CD4-positive, alpha-beta T cell (primary cell): Measurements from ENCODE around the gene CEP112. TPM values are rescaled to one million over a fixed set of nuclear protein-coding genes. Genes with fewer than 3 reads are reported as not detected.

ENCODE experiments used
- ATAC-seq: fragments of 200-7000 bp; cut with Tn5 transposase; one replicate; pipeline ENCODE4 v1.10.0; 2022; ENCODE audit warnings: mild to moderate bottlenecking; ENCODE audit not compliant: poor library complexity
- CTCF ChIA-PET: fragments of 350-600 bp; sonication (Branson Sonifier 250); formaldehyde crosslinking; loops from one replicate; lab custom pipeline; 2021; ENCODE audit warnings: antibody characterized with exemption, inconsistent platforms; lab: Charles Lee
- POLR2A ChIA-PET: fragments of 350-600 bp; sonication (Branson Sonifier 250); formaldehyde crosslinking; loops from one replicate; lab custom pipeline; 2021; ENCODE audit warnings: antibody characterized with exemption, inconsistent platforms; lab: Charles Lee
- DNase-seq, 14 experiments: peaks; one replicate each; pipeline ENCODE4 v3.0.0-alpha.2; 2013 to 2020; ENCODE audit warnings: mixed read lengths in 2 of 14
- H3K27ac ChIP-seq, 2 donors: one replicate each; pipeline versions ENCODE4 v1.5.1 to v1.7.0; 2013; ENCODE audit warnings: low read length in 2 of 2, low read depth in 1 of 2, mild to moderate bottlenecking in 1 of 2
- H3K27me3 ChIP-seq, 2 experiments: 1 replicate in 1 of 2; 2 replicates in 1 of 2; pipeline versions ENCODE4 v1.6.1 to v1.7.0; 2013; ENCODE audit warnings: low read length in 2 of 2, control low read depth in 1 of 2, mild to moderate bottlenecking in 1 of 2, moderate library complexity in 1 of 2; ENCODE audit not compliant: insufficient read depth in 2 of 2, control insufficient read depth in 1 of 2
- H3K36me3 ChIP-seq: one replicate; pipeline ENCODE4 v1.6.1; 2013; ENCODE audit warnings: low read length, control low read depth; ENCODE audit not compliant: insufficient read depth
- H3K4me1 ChIP-seq: one replicate; pipeline ENCODE4 v1.6.1; 2013; ENCODE audit warnings: low read length, control low read depth; ENCODE audit not compliant: insufficient read depth
- H3K4me3 ChIP-seq: one replicate; pipeline ENCODE4 v1.5.1; 2013; ENCODE audit warnings: mild to moderate bottlenecking, low read length, moderate library complexity
- H3K9me3 ChIP-seq, 2 experiments: 1 replicate in 1 of 2; 2 replicates in 1 of 2; pipeline versions ENCODE4 v1.6.1 to v1.7.0; 2013; ENCODE audit warnings: low read length in 2 of 2, mild to moderate bottlenecking in 2 of 2, control low read depth in 1 of 2, moderate library complexity in 1 of 2; ENCODE audit not compliant: control insufficient read depth in 1 of 2, insufficient read depth in 1 of 2
- H3K27ac Mint-ChIP-seq: one replicate; pipeline ENCODE4 v1.8.0; 2020; ENCODE audit warnings: mixed read lengths
- H3K27me3 Mint-ChIP-seq: one replicate; pipeline ENCODE4 v1.8.0; 2021; ENCODE audit warnings: mixed read lengths
- H3K36me3 Mint-ChIP-seq: one replicate; pipeline ENCODE4 v1.8.0; 2021; ENCODE audit warnings: low read depth, mixed read lengths
- H3K4me1 Mint-ChIP-seq: one replicate; pipeline ENCODE4 v1.8.0; 2021; ENCODE audit warnings: low read depth, mixed read lengths
- H3K4me3 Mint-ChIP-seq: one replicate; pipeline ENCODE4 v1.8.0; 2020; ENCODE audit warnings: mild to moderate bottlenecking, mixed read lengths
- H3K9me3 Mint-ChIP-seq: one replicate; pipeline ENCODE4 v1.8.0; 2020; ENCODE audit warnings: mixed read lengths
- intact Hi-C, 2 experiments: fragments of 100-400 bp; cut with DNase I in 1 of 2; cut with micrococcal nuclease in 1 of 2; formaldehyde crosslinking; loops; one replicate each; pipeline versions ENCODE4 v1.15.1 to v1.9.0; 2023 to 2025; cut with DNase I, micrococcal nuclease
- total RNA-seq, 174 experiments: library from RNA in 2 of 174; stranded (reverse) in 2 of 174; gene quantifications; one replicate each; pipeline ENCODE4 v1.2.3 and lab custom pipeline; 2021 to 2026
- TF ChIP-seq, protein P1 (sequence below): fragments of 200-600 bp; IDR thresholded peaks from one replicate; pipeline ENCODE4 v1.8.0; 2022; ENCODE audit warnings: antibody characterized with exemption, mild to moderate bottlenecking

The CEP112 gene
- total RNA-seq, 2 experiments from 2014 or later, result 1.6 to 2.2 TPM

DNA sequence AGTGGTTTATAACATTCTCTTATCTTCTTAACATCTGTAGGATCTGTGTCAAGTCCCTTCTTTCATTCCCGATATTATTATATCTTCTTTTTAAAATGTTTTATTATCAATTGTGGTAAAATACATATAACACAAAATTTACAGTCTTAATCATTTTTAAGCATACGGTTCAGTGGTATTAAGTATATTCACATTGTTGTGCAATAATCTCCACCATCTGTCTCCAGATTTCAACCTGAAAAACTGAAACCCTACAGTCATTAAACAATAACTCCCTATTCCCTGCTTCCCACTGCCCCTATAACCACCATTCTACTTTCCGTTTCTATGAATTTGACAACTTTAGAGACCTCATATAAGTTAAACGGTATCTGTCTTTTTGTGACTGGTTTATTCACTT lies 45.5 kb downstream of the CEP112 start:
- Mint-ChIP-seq H3K27me3 (no peaks in the 10 kb centered on the region), H3K4me3 (no peak overlapping the region), H3K4me1 (peaks cover 6% of the 10 kb centered on the region), H3K9me3 (no peaks in the 10 kb centered on the region), H3K27ac (no peak overlapping the region), H3K36me3 (no peaks in the 10 kb centered on the region)
- Histone ChIP-seq H3K4me1 (peaks cover 3% of the 10 kb centered on the region), H3K9me3 (no peaks in the 10 kb centered on the region), H3K27ac (no peak overlapping the region), H3K4me3 (no peak overlapping the region), H3K27me3 (no peaks in the 10 kb centered on the region), H3K36me3 (no peaks in the 10 kb centered on the region)
- intact Hi-C loops, result no loop called here
- ATAC-seq, result no peak
- CTCF ChIA-PET, result no interaction called here
- no peak for DNase-seq
- TF ChIP-seq, protein P1, sequence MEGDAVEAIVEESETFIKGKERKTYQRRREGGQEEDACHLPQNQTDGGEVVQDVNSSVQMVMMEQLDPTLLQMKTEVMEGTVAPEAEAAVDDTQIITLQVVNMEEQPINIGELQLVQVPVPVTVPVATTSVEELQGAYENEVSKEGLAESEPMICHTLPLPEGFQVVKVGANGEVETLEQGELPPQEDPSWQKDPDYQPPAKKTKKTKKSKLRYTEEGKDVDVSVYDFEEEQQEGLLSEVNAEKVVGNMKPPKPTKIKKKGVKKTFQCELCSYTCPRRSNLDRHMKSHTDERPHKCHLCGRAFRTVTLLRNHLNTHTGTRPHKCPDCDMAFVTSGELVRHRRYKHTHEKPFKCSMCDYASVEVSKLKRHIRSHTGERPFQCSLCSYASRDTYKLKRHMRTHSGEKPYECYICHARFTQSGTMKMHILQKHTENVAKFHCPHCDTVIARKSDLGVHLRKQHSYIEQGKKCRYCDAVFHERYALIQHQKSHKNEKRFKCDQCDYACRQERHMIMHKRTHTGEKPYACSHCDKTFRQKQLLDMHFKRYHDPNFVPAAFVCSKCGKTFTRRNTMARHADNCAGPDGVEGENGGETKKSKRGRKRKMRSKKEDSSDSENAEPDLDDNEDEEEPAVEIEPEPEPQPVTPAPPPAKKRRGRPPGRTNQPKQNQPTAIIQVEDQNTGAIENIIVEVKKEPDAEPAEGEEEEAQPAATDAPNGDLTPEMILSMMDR, result no peak
- POLR2A ChIA-PET, result no interaction called here

DNA sequence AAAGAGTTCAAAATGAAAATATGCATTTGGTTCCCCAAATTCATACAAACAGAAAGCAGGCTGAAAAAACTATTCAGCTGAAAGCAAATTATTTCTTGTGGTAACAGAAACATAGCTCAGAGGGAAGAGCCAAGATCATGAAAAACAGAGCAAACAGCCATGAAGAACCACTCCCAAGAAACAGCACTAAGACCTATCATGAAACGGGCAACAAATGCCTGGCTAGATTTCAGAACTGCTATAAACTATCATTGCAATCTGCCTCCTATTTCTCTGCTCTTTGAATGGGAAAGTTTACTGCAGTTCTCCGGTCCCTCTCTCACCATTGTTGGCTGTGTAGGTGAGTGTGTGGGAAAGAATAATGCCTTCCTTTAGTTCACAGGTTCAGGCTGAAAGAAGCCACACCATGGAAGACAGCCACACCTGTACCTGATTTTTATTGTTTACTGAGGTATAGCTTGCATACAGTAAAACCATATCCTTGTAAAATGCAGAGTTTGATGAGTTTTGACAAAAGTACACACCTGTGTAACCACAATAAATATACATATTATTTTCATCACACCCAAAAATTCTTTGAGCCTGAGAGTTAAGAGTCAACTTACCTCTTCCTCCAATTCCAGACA lies 48.2 kb downstream of the CEP112 start:
- H3K4me1 Mint-ChIP-seq, result no peaks in the 10 kb centered on the region

DNA sequence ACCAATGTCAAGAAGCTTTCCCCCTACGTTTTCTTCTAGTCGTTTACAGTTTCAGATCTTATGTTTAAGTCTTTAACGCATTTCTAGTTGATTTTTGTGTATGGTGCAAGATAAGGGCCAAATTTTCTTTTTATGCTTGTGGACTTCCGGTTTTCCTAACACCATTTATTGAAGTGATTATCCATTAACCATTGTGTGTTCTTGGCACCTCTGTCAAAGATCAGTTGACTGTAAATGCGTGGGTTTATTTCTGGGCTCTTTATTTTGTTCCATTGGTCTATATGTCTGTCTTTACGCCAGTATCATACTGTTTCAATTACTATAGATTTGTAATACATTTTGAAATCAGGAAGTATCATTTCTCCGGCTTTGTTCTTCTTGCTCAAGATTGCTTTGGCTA lies 49.5 kb downstream of the CEP112 start:
- intact Hi-C loops, result no loop called here
- H3K4me3 ChIP-seq, result no peak overlapping the region
- H3K27me3 ChIP-seq, result no peaks in the 10 kb centered on the region
- no peak overlapping the region for H3K27ac ChIP-seq
- H3K4me3 Mint-ChIP-seq, result no peak overlapping the region
- no peak overlapping the region for H3K27ac Mint-ChIP-seq
- H3K36me3 Mint-ChIP-seq, result no peaks in the 10 kb centered on the region
- ATAC-seq (no peak), DNase-seq (no peak)
- H3K36me3 ChIP-seq, result no peaks in the 10 kb centered on the region
- no peaks in the 10 kb centered on the region for H3K4me1 ChIP-seq
- no peaks in the 10 kb centered on the region for H3K9me3 ChIP-seq
- TF ChIP-seq, protein P1, result no peak
- ChIA-PET POLR2A (no interaction called here), CTCF (no interaction called here)
- peaks cover 3% of the 10 kb centered on the region for H3K9me3 Mint-ChIP-seq
- H3K4me1 Mint-ChIP-seq, result no peaks in the 10 kb centered on the region
- no peaks in the 10 kb centered on the region for H3K27me3 Mint-ChIP-seq

More for the DNA sequence above, 48.2 kb downstream of the CEP112 start:
- Mint-ChIP-seq H3K9me3 (no peaks in the 10 kb centered on the region), H3K4me3 (no peak overlapping the region), H3K27ac (no peak overlapping the region), H3K27me3 (no peaks in the 10 kb centered on the region), H3K36me3 (no peaks in the 10 kb centered on the region)
- intact Hi-C loops, result no loop called here
- Histone ChIP-seq H3K4me1 (no peaks in the 10 kb centered on the region), H3K9me3 (no peaks in the 10 kb centered on the region), H3K36me3 (no peaks in the 10 kb centered on the region), H3K27me3 (no peaks in the 10 kb centered on the region), H3K27ac (no peak overlapping the region), H3K4me3 (no peak overlapping the region)
- ATAC-seq (no peak), DNase-seq (no peak)
- ChIA-PET CTCF (no interaction called here), POLR2A (no interaction called here)
- TF ChIP-seq, protein P1, result no peak
